MG63 (cell line): ENCODE data around the gene GLRX. TPM values are rescaled to one million over a fixed set of nuclear protein-coding genes. Genes with fewer than 3 reads are reported as not detected.
"Not testable (repeated sequence)": the region's sequence is repeated elsewhere in the genome, so short reads cannot be mapped to it uniquely, and the experiment has no call there.

ENCODE experiments used
- DNase-seq: peaks from one replicate; pipeline ENCODE4 v3.0.0-alpha.2; 2020
- H3K27me3 ChIP-seq: fragments of 250-450 bp; sonication (Bioruptor Pico); 2 replicates; pipeline ENCODE4 v1.5.1; 2020; ENCODE audit warnings: mild to moderate bottlenecking, moderate library complexity
- H3K36me3 ChIP-seq: fragments of 250-450 bp; sonication (Bioruptor Pico); 2 replicates; pipeline ENCODE4 v1.5.1; 2020; ENCODE audit warnings: mild to moderate bottlenecking, moderate library complexity
- H3K4me3 ChIP-seq: fragments of 250-450 bp; sonication (Bioruptor Pico); 2 replicates; pipeline ENCODE4 v1.5.1; 2020; ENCODE audit warnings: mild to moderate bottlenecking, moderate library complexity
- H3K9me3 ChIP-seq: fragments of 250-450 bp; sonication (Bioruptor Pico); 2 replicates; pipeline ENCODE4 v1.5.1; 2020; ENCODE audit warnings: mild to moderate bottlenecking, moderate library complexity
- total RNA-seq: library from RNA; depleted of rRNA; stranded (reverse); fragments of >200 nt; shearing (Covaris generic); gene quantifications from 2 replicates; pipeline ENCODE4 v1.2.3, GENCODE V29; 2014; ENCODE audit warnings: low replicate concordance; rRNA removed

GLRX gene
- 87.3 and 120 TPM in 2 replicates for total RNA-seq

GRCh38 chr5:95822542-95823181 is at the start of gene GLRX:
TSS of gene GLRX (minus strand) at chr5:95822726. CDS start at chr5:95822662, 64 bp downstream.
- H3K36me3 ChIP-seq, result peaks cover 5% of the 10 kb centered on the region; the same call in 1 of the 2 replicates
- peak within 1 kb of the TSS; percentile 64 for H3K4me3 ChIP-seq
- no peaks in the 10 kb centered on the region for H3K9me3 ChIP-seq
- no peaks in the 10 kb centered on the region for H3K27me3 ChIP-seq
- DNase-seq, result peak; percentile 93

GRCh38 chr5:95871146-95871806 is 48.8 kb upstream of the GLRX start:
- Histone ChIP-seq H3K4me3 (no peak overlapping the region), H3K9me3 (no peaks in the 10 kb centered on the region), H3K36me3 (no peaks in the 10 kb centered on the region), H3K27me3 (no peaks in the 10 kb centered on the region)
- DNase-seq, result no peak

- no peaks in the 10 kb centered on the region for H3K36me3 ChIP-seq
- no peak overlapping the region for H3K4me3 ChIP-seq
- DNase-seq, result no peak
- no peaks in the 10 kb centered on the region for H3K27me3 ChIP-seq
- H3K9me3 ChIP-seq, result no peaks in the 10 kb centered on the region
Measured at GRCh38 chr5:95870105-95870672, 47.7 kb upstream of the GLRX start.

- not testable (repeated sequence) for H3K36me3 ChIP-seq, H3K9me3 ChIP-seq, H3K27me3 ChIP-seq, H3K4me3 ChIP-seq, DNase-seq
Measured at GRCh38 chr5:95869173-95869855, 46.8 kb upstream of the GLRX start.

- no peaks in the 10 kb centered on the region for H3K27me3 ChIP-seq
Measured at GRCh38 chr5:95868136-95868535, 45.6 kb upstream of the GLRX start.

GRCh38 chr5:95866435-95867040 is 44.0 kb upstream of the GLRX start:
- Histone ChIP-seq H3K27me3 (no peaks in the 10 kb centered on the region), H3K9me3 (no peaks in the 10 kb centered on the region), H3K4me3 (no peak overlapping the region), H3K36me3 (no peaks in the 10 kb centered on the region)
- DNase-seq, result no peak

More at GRCh38 chr5:95868136-95868535, 45.6 kb upstream of the GLRX start:
- no peaks in the 10 kb centered on the region for H3K36me3 ChIP-seq
- H3K9me3 ChIP-seq, result no peaks in the 10 kb centered on the region
- H3K4me3 ChIP-seq, result no peak overlapping the region
- no peak for DNase-seq

GRCh38 chr5:95864944-95865504 is 42.5 kb upstream of the GLRX start:
- no peak for DNase-seq
- Histone ChIP-seq H3K36me3 (no peaks in the 10 kb centered on the region), H3K9me3 (no peaks in the 10 kb centered on the region), H3K4me3 (no peak overlapping the region), H3K27me3 (no peaks in the 10 kb centered on the region)

- DNase-seq, result no peak
- H3K9me3 ChIP-seq, result no peaks in the 10 kb centered on the region
- H3K4me3 ChIP-seq, result no peak overlapping the region
- H3K27me3 ChIP-seq, result no peaks in the 10 kb centered on the region
- H3K36me3 ChIP-seq, result no peaks in the 10 kb centered on the region
Measured at GRCh38 chr5:95864456-95864855, 41.9 kb upstream of the GLRX start.

- DNase-seq, result no peak
- Histone ChIP-seq H3K36me3 (no peaks in the 10 kb centered on the region), H3K27me3 (no peaks in the 10 kb centered on the region), H3K9me3 (no peaks in the 10 kb centered on the region), H3K4me3 (no peak overlapping the region)
Measured at GRCh38 chr5:95863383-95863757, 40.8 kb upstream of the GLRX start.

- DNase-seq, result no peak
- Histone ChIP-seq H3K4me3 (no peak overlapping the region), H3K9me3 (no peaks in the 10 kb centered on the region), H3K27me3 (no peaks in the 10 kb centered on the region), H3K36me3 (no peaks in the 10 kb centered on the region)
Measured at GRCh38 chr5:95862671-95863382, 40.3 kb upstream of the GLRX start.

GRCh38 chr5:95861864-95862561 is 39.5 kb upstream of the GLRX start:
- Histone ChIP-seq H3K4me3 (no peak overlapping the region), H3K27me3 (no peaks in the 10 kb centered on the region)

GRCh38 chr5:95861221-95861863 is 38.8 kb upstream of the GLRX start:
- H3K36me3 ChIP-seq, result no peaks in the 10 kb centered on the region
- no peaks in the 10 kb centered on the region for H3K9me3 ChIP-seq
- DNase-seq, result peak; percentile 90
- no peaks in the 10 kb centered on the region for H3K27me3 ChIP-seq
- H3K4me3 ChIP-seq, result no peak overlapping the region

More at GRCh38 chr5:95861864-95862561, 39.5 kb upstream of the GLRX start:
- Histone ChIP-seq H3K9me3 (no peaks in the 10 kb centered on the region), H3K36me3 (no peaks in the 10 kb centered on the region)
- DNase-seq, result no peak

- Histone ChIP-seq H3K4me3 (no peak overlapping the region), H3K9me3 (no peaks in the 10 kb centered on the region), H3K27me3 (no peaks in the 10 kb centered on the region), H3K36me3 (no peaks in the 10 kb centered on the region)
- no peak for DNase-seq
Measured at GRCh38 chr5:95859661-95860060, 37.1 kb upstream of the GLRX start.

- Histone ChIP-seq H3K36me3 (no peaks in the 10 kb centered on the region), H3K9me3 (no peaks in the 10 kb centered on the region), H3K27me3 (no peaks in the 10 kb centered on the region), H3K4me3 (peak overlapping the region; percentile 2)
- peak; percentile 100 for DNase-seq
Measured at GRCh38 chr5:95858661-95859595, 36.4 kb upstream of the GLRX start.
